ENCODE data around the gene IFI27L1. TPM values are rescaled to one million over a fixed set of nuclear protein-coding genes. Genes with fewer than 3 reads are reported as not detected.
"Not testable (repeated sequence)": the region's sequence is repeated elsewhere in the genome, so short reads cannot be mapped to it uniquely, and the experiment has no call there.

IFI27L1 gene
- total RNA-seq, 1 donor = 9.9 TPM

DNA sequence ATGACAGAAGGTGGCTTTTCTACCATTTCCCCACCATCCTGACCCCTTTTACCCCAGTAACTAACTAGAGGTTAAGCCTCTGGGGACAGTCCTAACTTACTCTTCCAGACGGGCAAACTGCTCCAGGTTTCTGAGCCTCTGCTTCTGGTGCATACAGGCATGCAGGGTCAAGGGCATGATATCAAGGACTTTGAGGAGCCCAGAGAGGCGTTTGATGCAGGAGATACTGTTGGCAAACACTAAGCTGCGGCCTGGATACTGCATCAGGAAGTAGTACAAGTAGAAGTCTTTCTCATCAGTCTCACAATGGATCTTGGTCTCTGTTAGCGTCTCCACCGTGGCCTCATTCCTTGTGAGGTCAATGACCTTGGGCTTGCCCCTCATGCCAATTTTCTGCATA, 21.1 kb upstream of the IFI27L1 start:
- DNase-seq (ENCODE audit: low read depth) = no peak
- no peak overlapping the region for H3K4me3 ChIP-seq (ENCODE audit: low read depth, low read length)
- TF ChIP-seq, protein P1, sequence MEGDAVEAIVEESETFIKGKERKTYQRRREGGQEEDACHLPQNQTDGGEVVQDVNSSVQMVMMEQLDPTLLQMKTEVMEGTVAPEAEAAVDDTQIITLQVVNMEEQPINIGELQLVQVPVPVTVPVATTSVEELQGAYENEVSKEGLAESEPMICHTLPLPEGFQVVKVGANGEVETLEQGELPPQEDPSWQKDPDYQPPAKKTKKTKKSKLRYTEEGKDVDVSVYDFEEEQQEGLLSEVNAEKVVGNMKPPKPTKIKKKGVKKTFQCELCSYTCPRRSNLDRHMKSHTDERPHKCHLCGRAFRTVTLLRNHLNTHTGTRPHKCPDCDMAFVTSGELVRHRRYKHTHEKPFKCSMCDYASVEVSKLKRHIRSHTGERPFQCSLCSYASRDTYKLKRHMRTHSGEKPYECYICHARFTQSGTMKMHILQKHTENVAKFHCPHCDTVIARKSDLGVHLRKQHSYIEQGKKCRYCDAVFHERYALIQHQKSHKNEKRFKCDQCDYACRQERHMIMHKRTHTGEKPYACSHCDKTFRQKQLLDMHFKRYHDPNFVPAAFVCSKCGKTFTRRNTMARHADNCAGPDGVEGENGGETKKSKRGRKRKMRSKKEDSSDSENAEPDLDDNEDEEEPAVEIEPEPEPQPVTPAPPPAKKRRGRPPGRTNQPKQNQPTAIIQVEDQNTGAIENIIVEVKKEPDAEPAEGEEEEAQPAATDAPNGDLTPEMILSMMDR (IDR thresholded peaks at IDR 0.05; ENCODE audit: insufficient read depth, low read depth, low read length) = no peak

DNA sequence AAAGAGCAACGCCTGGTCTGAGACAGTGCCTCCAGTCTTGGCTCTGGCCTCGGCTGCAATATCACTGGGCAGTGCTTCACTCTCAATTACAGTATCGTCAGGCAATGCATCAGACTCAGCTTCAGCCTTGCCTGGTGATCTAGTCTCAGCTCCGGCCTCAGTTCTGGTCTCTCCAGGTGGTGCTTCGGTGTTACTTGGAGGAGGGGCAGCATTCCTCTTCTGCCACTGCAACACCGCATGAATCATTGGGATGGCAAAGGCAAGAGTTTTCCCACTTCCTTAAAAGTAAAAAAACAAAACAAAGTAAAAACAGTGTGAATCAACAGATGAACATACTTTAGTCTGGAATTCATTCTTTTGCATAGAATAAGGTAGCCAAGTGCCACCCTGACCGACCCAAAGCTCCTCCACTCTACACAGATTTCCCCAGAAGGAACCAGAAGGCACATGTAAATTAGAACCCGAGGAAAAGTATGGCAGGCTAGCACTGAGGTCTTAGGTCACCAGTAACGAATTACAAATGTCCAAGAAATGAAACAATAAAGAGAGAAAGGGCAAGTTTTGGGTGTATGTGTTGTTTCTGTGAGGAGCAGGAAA, 18.7 kb upstream of the IFI27L1 start:
- TF ChIP-seq, protein P1 (IDR thresholded peaks at IDR 0.05; ENCODE audit: insufficient read depth, low read depth, low read length) = no peak
- no peak overlapping the region for H3K4me3 ChIP-seq (ENCODE audit: low read depth, low read length)
- DNase-seq (ENCODE audit: low read depth) = peak; percentile 16

DNA sequence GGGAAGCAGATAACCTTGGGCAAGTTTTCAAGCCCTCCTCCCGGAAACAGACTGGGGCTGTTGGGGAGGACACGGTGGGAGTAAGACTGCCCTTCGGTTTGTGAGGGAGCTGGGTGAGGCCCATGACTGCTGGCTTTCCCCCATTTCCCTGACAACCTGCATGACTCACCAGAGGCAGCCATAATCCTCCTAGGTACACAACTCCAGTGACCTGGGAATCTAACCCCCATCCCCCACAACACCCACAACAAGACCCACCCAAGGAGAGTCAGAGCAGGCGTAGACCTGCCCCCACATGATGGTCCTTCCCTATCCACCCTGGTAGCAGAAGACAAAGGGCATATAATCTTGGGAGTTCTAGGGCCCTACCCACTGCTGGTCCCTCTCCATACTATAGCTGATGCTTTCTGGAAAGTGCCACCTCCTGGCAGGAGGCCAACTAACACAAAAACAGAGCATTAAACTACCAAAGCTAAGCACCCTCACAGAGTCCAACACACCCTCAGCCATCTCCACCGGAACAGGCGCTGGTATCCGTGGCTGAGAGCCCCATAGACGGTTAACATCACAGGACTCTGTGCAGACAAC, 14.9 kb upstream of the IFI27L1 start:
- TF ChIP-seq, protein P1 (IDR thresholded peaks at IDR 0.05; ENCODE audit: insufficient read depth, low read depth, low read length) = no peak
- no peak for DNase-seq (ENCODE audit: low read depth)
- H3K4me3 ChIP-seq (ENCODE audit: low read depth, low read length) = no peak overlapping the region

DNA sequence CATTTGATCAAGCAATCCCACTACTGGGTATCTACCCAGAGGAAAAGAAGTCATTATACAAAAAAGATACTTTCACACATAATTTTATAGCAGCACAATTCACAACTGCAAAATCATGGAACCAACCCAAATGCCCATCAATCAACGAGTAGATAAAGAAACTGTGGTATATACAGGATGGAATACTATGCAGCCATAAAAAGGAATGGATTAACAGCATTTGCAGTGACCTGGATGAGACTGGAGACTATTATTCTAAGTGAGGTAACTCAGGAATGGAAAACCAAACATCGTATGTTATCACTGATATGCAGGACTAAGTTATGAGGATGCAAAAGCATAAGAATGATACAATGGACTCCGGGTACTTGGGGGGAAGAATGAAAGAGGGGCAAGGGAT, 9.0 kb upstream of the IFI27L1 start:
- not testable (repeated sequence) for H3K4me3 ChIP-seq (ENCODE audit: low read depth, low read length); DNase-seq (ENCODE audit: low read depth)

GRCh38 chr14:94074534-94074933, 6.6 kb upstream of the IFI27L1 start:
- no peak for DNase-seq (ENCODE audit: low read depth)
- no peak overlapping the region for H3K4me3 ChIP-seq (ENCODE audit: low read depth, low read length)
- TF ChIP-seq, protein P1 (IDR thresholded peaks at IDR 0.05; ENCODE audit: insufficient read depth, low read depth, low read length) = no peak

DNA sequence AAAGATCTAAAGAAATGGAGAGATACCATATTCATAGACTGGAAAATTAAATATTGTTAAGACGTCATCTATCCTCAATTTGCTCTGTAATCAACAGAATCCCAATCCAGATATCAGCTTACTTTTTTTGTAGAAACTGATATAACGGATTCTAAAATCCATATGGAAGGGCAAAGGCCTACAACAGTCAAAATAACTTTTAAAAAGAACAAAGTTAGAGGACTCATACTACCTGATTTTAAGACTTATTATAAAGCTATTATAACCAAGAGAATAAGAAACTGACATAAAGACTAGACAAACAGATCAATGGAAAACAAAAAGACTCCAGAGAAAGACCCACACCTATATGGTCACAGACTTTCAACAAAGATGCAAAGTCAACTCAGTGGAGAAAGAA, 6.1 kb upstream of the IFI27L1 start:
- H3K4me3 ChIP-seq (ENCODE audit: low read depth, low read length) = no peak overlapping the region
- TF ChIP-seq, protein P1 (IDR thresholded peaks at IDR 0.05; ENCODE audit: insufficient read depth, low read depth, low read length) = no peak
- DNase-seq (ENCODE audit: low read depth) = no peak

DNA sequence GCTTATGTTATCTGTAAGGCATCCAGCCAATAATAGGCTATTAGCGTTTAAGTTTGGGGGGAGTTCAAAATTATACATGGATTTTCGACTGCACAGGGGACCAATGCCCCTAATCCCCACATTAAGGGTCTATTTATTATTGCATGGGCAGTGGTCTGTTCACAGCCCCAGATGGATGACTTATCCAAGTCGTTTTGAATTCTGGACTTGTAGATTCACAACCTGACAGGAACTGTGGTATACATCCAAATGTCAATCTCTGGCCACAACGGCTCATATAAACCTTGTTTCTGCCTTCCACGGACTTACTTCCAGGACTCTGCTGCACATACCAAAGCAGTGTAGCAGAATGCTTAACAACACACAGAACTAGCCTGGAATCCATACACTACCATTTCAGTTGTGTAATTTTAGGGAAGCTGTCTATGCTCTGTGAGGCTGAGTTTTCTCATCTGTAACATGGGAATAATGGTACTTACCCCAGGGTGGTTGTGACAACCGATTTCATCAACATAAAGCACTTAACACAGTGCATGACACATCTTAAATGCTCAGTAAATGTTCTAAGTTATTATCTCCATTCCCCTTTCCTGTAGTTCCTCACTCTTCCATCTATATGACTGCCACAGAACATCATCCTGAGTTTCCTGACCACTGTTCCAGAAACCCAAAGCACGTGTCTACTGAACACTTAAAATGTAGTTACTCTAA, 3.8 kb upstream of the IFI27L1 start:
- no peak for DNase-seq (ENCODE audit: low read depth)
- peak overlapping the region; percentile 26 for H3K4me3 ChIP-seq (ENCODE audit: low read depth, low read length)
- TF ChIP-seq, protein P1 (IDR thresholded peaks at IDR 0.05; ENCODE audit: insufficient read depth, low read depth, low read length) = no peak
